ENCODE measurements around the gene CENPX. TPM values are rescaled to one million over a fixed set of nuclear protein-coding genes. Genes with fewer than 3 reads are reported as not detected.

Gene CENPX
- total and polyA plus RNA-seq, 2 of the 13 experiments (the other 11 are each of a cell fraction or from before 2014, with no cell fraction given): 92.7 to 170 TPM

- TF ChIP-seq ZNF800 (CRISPR knock-in tag; IDR thresholded peaks at IDR 0.05): no peak
- no peak for TF ChIP-seq NR0B2 (CRISPR knock-in tag; IDR thresholded peaks at IDR 0.05)
These were observed 40.3 kb upstream of the CENPX start (continued) for GRCh38 chr17:82062984-82063368.

- H3K27ac ChIP-seq (ENCODE audit: extremely low read length, insufficient read depth, low read length): no peak overlapping the region
- in situ Hi-C loops (cut with HindIII; ENCODE audit: extremely low pct_ligation_motif_present, low pct_unique_long_range_greater_than_20kb) (no loop called here), intact Hi-C loops (cut with micrococcal nuclease; ENCODE audit: unreplicated experiment) (no loop called here)
- 97% methylated on average over 19 of the region's 24 CpGs for WGBS (ENCODE audit: low lambda C conversion rate)
- POLR2A ChIA-PET: no interaction called here
- CTCF ChIA-PET (ENCODE audit: low intra/inter-chr PET ratio, low total read pairs): no interaction called here
- ATAC-seq (peak; percentile 40), DNase-seq (ENCODE audit: low spot score) (no peak), FAIRE-seq (no peak)
- peaks cover 41% of the 10 kb centered on the region for H3K4me1 ChIP-seq (ENCODE audit: insufficient read depth, low read length)
- no peaks in the 10 kb centered on the region for H3K27me3 ChIP-seq (ENCODE audit: control insufficient read depth in 1 of 2, insufficient read depth in 2 of 2, low read length in 2 of 2)
- no TSS peak for BruUV-seq (replicated peaks)
- no peak overlapping the region for H3K4me3 ChIP-seq (replicated peaks in 1 of 3; ENCODE audit: insufficient read depth in 1 of 3, low read depth in 2 of 3, low read length in 3 of 3)
- peaks cover 35 to 54% of the 10 kb centered on the region in 2 experiments for H3K36me3 ChIP-seq (replicated peaks in 1 of 2; ENCODE audit: control insufficient read depth in 1 of 2, insufficient read depth in 2 of 2, low read length in 2 of 2)
- H4K20me1 ChIP-seq (ENCODE audit: insufficient read depth, low read length): no peaks in the 10 kb centered on the region
- H3K9ac ChIP-seq (ENCODE audit: insufficient read depth, low read depth, low read length): no peak overlapping the region
- no peak overlapping the region for H3K4me2 ChIP-seq (ENCODE audit: low read depth, low read length)
- no peaks in the 10 kb centered on the region for H3K9me3 ChIP-seq (ENCODE audit: low read length)
- H2AFZ ChIP-seq (ENCODE audit: low read length): no peak overlapping the region
- peaks cover 20% of the 10 kb centered on the region for H3K79me2 ChIP-seq (ENCODE audit: insufficient read depth, low read length)
- TF ChIP-seq STAG1 (CRISPR knock-in tag; IDR thresholded peaks at IDR 0.05) (peak; percentile 49), TP53 (CRISPR knock-in tag; conservative IDR thresholded peaks at IDR 0.05) (no peak), TSC22D2 (CRISPR knock-in tag; IDR thresholded peaks at IDR 0.05; ENCODE audit: borderline replicate concordance) (no peak), ZNF720 (CRISPR knock-in tag; IDR thresholded peaks at IDR 0.05) (no peak), ZNF329 (CRISPR knock-in tag; IDR thresholded peaks at IDR 0.05; ENCODE audit: low read depth) (0 out of 2 replicates have a peak, but pooled peaks have one; percentile 25), ZBTB33 (CRISPR knock-in tag; IDR thresholded peaks at IDR 0.05) (peak; percentile 83), AGO1 (IDR thresholded peaks at IDR 0.05; ENCODE audit: low read depth, low read length, poor library complexity, severe bottlenecking) (peak; percentile 75), ZBED4 (CRISPR knock-in tag; IDR thresholded peaks at IDR 0.05; ENCODE audit: borderline replicate concordance) (no peak), TCF7 (IDR thresholded peaks at IDR 0.05; ENCODE audit: low read depth) (no peak), ISL2 (CRISPR knock-in tag; IDR thresholded peaks at IDR 0.05) (no peak)
These were observed 39.7 kb upstream of the CENPX start for GRCh38 chr17:82062076-82062983.

All from HepG2 (cell line).